SU-DHL-6 (cell line): Measurements from ENCODE around the gene ZRANB2.

Experiments
- CTCF ChIP-seq: fragments of 200-600 bp; sonication (generic); IDR thresholded peaks from one replicate; pipeline ENCODE4 v1.5.1; 2017; ENCODE audit warnings: antibody characterized with exemption, mild to moderate bottlenecking, low read length, moderate library complexity; ENCODE audit not compliant: insufficient read depth, poor library complexity, severe bottlenecking
- EZH2phosphoT487 ChIP-seq: fragments of 200-600 bp; sonication (generic), shearing (Covaris generic); conservative IDR thresholded peaks from 2 replicates; pipeline ENCODE4 v1.6.1; 2018; ENCODE audit warnings: mild to moderate bottlenecking, antibody characterized with exemption, low read length, moderate library complexity, mixed read lengths

- TF ChIP-seq CTCF (no peak), EZH2phosphoT487 (no peak)
Measured at GRCh38 chr1:71089536-71090270, 8.9 kb upstream of the ZRANB2 start.
